ENCODE results near the gene OPHN1. TPM values are rescaled to one million over a fixed set of nuclear protein-coding genes. Genes with fewer than 3 reads are reported as not detected.

The OPHN1 gene
- polyA plus RNA-seq, 1 experiment, result 5.9 TPM

DNA sequence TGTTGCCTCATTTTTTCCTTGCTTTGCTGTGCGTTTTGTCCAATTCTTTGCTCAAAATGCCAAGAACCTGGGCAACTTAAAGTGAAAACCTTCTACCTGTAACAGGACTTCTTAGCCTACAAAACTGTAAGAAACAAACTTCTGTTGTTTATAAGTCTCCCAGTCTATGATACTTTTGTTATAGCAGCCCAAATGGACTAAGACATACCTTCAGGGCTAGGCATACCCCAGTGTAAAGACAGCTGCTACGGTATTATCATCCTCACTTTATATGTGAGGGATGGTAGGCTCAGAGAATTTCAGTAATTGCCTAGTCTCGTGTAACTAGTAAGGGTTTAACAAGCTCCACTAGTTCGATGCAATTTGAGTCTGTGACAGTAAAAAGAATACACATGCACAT, 6.0 kb upstream of the OPHN1 start:
- no peak for DNase-seq (ENCODE audit: low read depth)
- CTCF ChIA-PET, result no interaction called here
- Histone ChIP-seq H3K4me3 (ENCODE audit: low read depth, low read length) (no peak overlapping the region), H3K36me3 (ENCODE audit: control insufficient read depth, insufficient read depth, low read length) (no peaks in the 10 kb centered on the region), H3K27me3 (ENCODE audit: control insufficient read depth, insufficient read depth, low read length) (no peaks in the 10 kb centered on the region)
- TF ChIP-seq CTCF (IDR thresholded peaks at IDR 0.05; ENCODE audit: insufficient read depth, low read depth, low read length), result no peak
- POLR2A ChIA-PET, result no interaction called here

- Histone ChIP-seq H3K27me3 (ENCODE audit: control insufficient read depth, insufficient read depth, low read length) (no peaks in the 10 kb centered on the region), H3K4me3 (ENCODE audit: low read depth, low read length) (no peak overlapping the region), H3K36me3 (ENCODE audit: control insufficient read depth, insufficient read depth, low read length) (no peaks in the 10 kb centered on the region)
- no peak for TF ChIP-seq CTCF (IDR thresholded peaks at IDR 0.05; ENCODE audit: insufficient read depth, low read depth, low read length)
- no peak for DNase-seq (ENCODE audit: low read depth)
- POLR2A ChIA-PET, result no interaction called here
- CTCF ChIA-PET, result interaction anchor here (0.6 kb wide), 1 partner anchor 29 kb away, joined by 3 read pairs; no protein-coding TSS in a partner anchor
Observed at GRCh38 chrX:68438575-68438974, 5.3 kb upstream of the OPHN1 start.

DNA sequence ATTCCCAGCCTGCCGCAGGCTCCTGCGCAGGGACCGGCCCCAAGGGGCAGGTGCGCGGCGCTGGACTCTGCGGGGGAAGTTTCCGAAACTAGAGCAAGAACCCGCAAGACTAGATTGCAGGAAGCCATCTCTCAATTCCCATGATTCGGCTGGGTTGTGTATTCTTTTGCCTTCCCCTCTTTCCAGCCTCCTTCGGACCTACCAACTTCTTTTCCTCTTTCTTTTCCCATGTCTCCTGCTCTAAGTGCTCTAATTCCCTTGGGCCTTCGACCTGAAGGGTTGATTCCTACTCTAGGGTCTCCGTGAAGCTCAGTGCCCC, 645 bp upstream of the OPHN1 start:
- no peak for TF ChIP-seq CTCF (IDR thresholded peaks at IDR 0.05; ENCODE audit: insufficient read depth, low read depth, low read length)
- DNase-seq (ENCODE audit: low read depth), result no peak
- CTCF ChIA-PET, result interaction anchor here (0.7 kb wide), 1 partner anchor 28 kb away, joined by 3 read pairs; no protein-coding TSS in a partner anchor
- Histone ChIP-seq H3K27me3 (ENCODE audit: control insufficient read depth, insufficient read depth, low read length) (no peaks in the 10 kb centered on the region), H3K4me3 (ENCODE audit: low read depth, low read length) (peak overlapping the region; percentile 67), H3K36me3 (ENCODE audit: control insufficient read depth, insufficient read depth, low read length) (no peaks in the 10 kb centered on the region)
- POLR2A ChIA-PET, result no interaction called here

DNA sequence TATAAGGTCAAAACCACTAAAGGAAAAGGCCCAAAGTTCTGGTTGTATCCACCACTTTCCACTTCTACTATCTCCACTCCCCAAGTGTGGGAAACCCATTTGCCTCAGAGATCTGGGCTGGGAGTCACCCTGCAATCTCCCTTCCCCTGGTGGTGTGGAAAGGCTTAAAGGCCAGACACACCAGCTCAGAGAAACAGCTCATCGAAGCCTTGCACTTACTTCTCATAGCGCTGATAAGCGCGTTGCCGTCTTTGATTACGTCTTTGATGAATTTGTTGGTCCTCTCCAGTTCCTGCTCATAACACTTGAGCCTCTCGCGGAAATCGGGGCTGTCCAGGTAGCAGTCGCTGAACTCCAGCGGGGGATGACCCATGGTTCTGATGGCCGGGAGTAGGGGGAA, 647 bp downstream of the OPHN1 start:
- Histone ChIP-seq H3K4me3 (ENCODE audit: low read depth, low read length) (peak overlapping the region; percentile 67), H3K27me3 (ENCODE audit: control insufficient read depth, insufficient read depth, low read length) (no peaks in the 10 kb centered on the region), H3K36me3 (ENCODE audit: control insufficient read depth, insufficient read depth, low read length) (no peaks in the 10 kb centered on the region)
- ChIA-PET POLR2A (no interaction called here), CTCF (interaction anchor here (0.7 to 1.3 kb wide), 3 partner anchors 9 to 14 kb away, joined by 3 to 5 read pairs (median 3); no protein-coding TSS in a partner anchor)
- DNase-seq (ENCODE audit: low read depth), result no peak
- TF ChIP-seq CTCF (IDR thresholded peaks at IDR 0.05; ENCODE audit: insufficient read depth, low read depth, low read length), result 0 out of 2 replicates have a peak, but pooled peaks have one; percentile 9

- TF ChIP-seq CTCF (IDR thresholded peaks at IDR 0.05; ENCODE audit: insufficient read depth, low read depth, low read length), result no peak
- CTCF ChIA-PET, result interaction anchor here (0.7 to 1.3 kb wide), 3 partner anchors 9 to 13 kb away, joined by 3 to 5 read pairs (median 3); no protein-coding TSS in a partner anchor
- POLR2A ChIA-PET, result no interaction called here
- DNase-seq (ENCODE audit: low read depth), result no peak
- no peaks in the 10 kb centered on the region for H3K36me3 ChIP-seq (ENCODE audit: control insufficient read depth, insufficient read depth, low read length)
- no peak overlapping the region for H3K4me3 ChIP-seq (ENCODE audit: low read depth, low read length)
- no peaks in the 10 kb centered on the region for H3K27me3 ChIP-seq (ENCODE audit: control insufficient read depth, insufficient read depth, low read length)
Observed at GRCh38 chrX:68431836-68432235, 1.5 kb downstream of the OPHN1 start.

Measured in BJ (cell line).